HG03139 (cell line): ENCODE results near the gene CDK14.

Experiments
- ATAC-seq: cut with Tn5 transposase; IDR thresholded peaks from one replicate; pipeline ENCODE4 v1.9.1; 2021; ENCODE audit not compliant: unreplicated experiment

CDK14 gene

DNA sequence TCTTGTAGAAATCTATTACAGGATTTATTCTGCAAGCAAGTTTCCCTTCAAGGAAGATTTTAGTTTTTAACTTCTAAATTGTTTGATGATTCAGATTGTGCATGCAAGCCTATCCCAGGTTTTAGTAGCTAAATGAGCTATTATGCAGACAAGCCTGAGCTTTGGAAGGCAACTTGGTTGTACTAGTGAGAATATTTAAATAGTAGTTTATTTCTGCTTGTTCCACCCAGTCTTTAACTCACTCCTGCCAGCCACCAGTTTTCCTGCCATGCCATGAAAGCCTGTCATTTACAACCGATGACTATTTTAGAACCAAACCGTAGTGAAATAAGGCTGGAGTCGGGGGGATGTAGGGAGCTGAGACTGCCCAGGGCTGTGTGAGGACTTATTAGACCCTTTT, 343.5 kb downstream of the CDK14 start:
- ATAC-seq = no peak

GRCh38 chr7:90944021-90944420, 347.9 kb downstream of the CDK14 start:
- ATAC-seq = no peak

- no peak for ATAC-seq
Observed at GRCh38 chr7:90945104-90945787, 349.1 kb downstream of the CDK14 start.

- ATAC-seq = no peak
Observed at GRCh38 chr7:90946730-90947501, 350.8 kb downstream of the CDK14 start.

DNA sequence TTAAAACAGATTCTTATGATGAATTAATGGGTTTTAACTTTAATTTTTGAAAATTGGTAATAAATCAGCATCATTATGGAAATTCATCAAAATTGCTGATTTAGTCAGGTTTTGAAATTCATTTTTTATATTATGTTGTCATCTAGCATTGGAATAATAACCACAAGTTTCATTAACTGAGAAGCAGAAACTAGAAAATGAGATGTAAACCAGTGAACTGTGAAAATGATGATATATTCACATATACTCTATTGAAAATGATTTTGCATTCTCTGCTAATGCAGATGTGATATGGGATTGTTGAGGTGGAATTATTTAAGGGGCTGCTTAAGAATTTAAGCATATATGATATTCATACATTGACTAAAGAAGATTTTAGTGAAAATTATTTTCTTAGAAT, 352.0 kb downstream of the CDK14 start:
- no peak for ATAC-seq

GRCh38 chr7:90951229-90951628, 355.1 kb downstream of the CDK14 start:
- no peak for ATAC-seq

- ATAC-seq = no peak
Observed at GRCh38 chr7:90951986-90952954, 356.1 kb downstream of the CDK14 start.

DNA sequence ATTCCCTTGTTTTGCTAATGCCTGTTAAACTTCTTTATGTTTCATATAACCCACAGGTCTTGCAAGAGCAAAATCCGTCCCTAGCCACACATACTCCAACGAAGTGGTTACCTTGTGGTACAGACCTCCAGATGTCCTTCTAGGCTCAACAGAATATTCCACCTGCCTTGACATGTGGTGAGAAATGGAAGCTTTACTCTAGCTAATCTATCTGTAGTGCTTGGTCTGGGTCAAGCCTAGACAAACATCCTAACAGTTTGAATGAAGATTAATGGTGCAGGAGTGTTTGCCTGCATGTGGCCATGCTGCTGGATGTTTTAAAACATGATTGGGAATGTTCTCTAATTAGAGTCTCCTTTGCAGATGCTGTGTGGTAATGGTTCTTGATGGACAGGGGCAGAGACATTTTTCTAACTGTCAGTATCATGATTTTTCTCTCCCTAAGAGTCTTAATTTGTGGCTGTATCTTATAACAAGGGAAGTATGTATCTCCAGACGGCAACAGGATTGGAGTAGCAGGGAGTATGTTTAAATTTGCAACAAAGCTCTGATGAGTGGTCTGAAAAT, 359.6 kb downstream of the CDK14 start:
- ATAC-seq = no peak

GRCh38 chr7:90957883-90958282, 361.8 kb downstream of the CDK14 start:
- no peak for ATAC-seq

- ATAC-seq = no peak
Observed at GRCh38 chr7:90958647-90959046, 362.5 kb downstream of the CDK14 start.

- no peak for ATAC-seq
Observed at GRCh38 chr7:90961037-90961725, 365.1 kb downstream of the CDK14 start.

DNA sequence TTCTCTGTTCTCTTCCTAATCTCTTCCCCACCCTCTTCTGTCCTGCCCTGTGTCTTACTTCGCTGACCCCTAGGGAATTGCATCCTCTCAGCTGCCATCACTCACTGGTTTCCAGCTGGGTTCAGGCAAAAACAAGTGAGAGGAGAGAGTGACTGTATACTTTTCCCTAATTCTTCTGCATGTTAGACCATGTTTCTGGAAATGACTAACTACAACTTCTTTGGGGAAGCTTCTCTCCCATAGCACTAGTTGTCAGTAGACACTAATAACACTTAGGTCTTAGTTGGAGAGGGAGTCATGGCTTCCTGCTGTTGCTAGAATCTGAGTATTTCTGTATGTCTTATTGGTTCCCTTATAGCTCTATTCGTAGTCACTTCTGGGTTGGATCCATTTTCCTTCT, 369.1 kb downstream of the CDK14 start:
- ATAC-seq = no peak

DNA sequence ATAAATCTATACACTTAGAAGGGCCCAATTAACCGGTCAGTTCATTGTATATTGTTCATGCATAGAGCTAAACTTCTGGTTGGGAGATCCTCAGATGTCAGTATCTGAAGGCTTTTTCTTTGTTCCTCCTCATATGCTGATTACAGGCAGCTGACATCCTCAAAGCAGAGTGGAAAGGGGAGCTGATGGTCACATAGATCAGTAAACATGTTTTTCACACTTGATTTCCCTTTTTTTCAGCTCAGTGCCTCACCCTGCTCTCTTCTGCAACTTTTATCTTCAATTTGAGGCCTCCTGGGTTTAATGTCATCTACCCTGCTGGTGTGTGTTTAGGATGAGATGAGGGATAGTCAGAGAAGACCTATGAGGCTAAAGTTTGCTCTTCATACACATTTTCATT, 370.2 kb downstream of the CDK14 start:
- no peak for ATAC-seq

DNA sequence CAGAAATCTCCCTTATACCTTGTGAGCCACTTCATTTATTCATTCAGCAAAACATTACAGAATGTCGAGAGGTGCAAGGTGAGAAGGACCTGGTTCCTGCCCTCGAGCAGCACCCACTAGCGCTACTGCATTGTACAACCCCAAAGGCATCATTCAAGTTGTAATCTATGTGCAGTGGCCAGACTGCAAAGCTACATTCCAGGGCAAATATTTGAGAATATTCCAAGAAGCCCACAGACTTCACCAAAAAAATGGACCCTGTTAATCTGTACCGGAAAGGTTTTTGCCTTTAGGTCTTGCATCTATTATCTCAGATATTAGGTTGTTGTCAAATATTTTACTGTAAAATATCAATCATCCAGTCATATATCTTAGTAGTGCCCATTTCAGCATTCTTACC, 372.8 kb downstream of the CDK14 start:
- no peak for ATAC-seq

GRCh38 chr7:90972906-90973550, 376.9 kb downstream of the CDK14 start:
- no peak for ATAC-seq

DNA sequence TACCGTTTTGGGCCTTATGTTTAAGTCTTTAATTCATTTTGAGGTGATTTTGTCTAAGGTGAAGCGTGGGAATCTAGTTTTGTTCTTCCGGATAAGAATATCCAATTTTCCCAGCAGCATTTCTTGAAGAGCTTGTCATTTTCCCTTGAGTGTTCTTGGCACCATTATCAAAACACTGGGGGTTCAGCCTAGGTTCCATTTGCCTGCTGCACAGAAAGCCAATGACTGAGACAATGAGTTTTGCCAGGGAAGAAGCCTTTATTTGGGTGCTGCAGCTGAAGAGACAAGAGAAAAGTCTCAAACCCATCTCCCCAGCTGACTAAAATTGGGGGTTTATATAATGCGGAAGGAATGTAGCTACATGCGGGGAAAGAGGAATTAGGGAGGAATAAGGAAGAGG, 380.9 kb downstream of the CDK14 start:
- no peak for ATAC-seq

DNA sequence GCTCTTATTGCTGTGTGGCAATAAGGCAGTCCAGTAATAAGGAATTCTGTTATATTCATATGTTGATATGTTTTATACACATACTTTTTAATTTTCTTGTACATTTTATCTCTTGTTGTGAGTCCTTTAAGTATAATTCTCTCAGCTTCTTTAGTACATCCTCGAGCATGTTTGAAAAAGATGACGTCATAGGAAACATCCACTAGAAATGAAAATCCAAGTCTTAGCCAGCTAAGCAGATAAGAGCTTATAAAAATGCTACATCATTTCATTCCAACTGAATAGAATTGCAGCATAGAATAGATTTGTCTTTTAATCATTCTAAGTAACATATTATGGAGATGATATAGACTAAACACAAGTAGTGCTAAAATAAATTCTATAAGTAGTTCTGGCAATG, 384.4 kb downstream of the CDK14 start:
- no peak for ATAC-seq

DNA sequence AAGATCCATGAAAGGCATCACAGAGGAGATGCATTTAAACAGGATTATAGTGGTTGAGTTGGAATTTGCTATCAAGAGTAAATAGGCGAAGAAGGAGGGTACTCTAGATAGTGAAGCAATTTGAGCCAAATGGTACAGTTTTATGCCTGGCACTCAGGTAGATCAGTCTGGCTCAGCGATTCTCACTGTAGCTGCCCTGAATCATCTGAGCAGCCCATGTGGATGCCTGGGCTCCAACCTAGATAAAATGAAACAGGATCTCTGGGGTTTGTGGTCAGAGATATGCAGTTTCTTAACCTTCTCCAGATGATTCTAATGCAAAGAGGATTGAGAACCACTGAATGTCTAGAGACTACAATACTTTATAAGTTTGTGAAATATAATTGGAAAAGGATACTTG, 386.1 kb downstream of the CDK14 start:
- ATAC-seq = no peak

DNA sequence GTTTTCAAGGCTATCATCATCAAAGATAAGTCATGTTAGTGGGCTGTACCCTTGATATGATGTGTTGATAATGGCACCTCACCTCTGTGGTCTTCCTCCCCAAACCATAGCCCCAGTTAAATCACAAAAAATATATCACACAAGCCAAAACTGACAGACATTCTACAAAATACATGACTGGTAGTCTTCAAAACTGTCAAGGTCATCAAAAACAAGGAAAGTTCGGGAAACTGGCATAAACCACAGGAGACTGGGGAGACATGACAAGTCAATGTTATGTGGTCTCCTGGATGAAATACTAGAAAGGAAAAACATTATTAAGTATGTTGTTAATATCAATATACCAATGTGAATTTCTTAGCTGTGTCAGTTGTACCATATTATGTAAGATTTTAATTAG, 388.6 kb downstream of the CDK14 start:
- no peak for ATAC-seq

- no peak for ATAC-seq
Observed at GRCh38 chr7:90988516-90988915, 392.4 kb downstream of the CDK14 start.
